Hematopoietic multipotent progenitor cell treated with erythropoietin and hydrocortisone succinate and interleukin-3 and kit ligand, for 6 days (in vitro differentiated cells): ENCODE measurements around the gene ABCB1.
"Not testable (repeated sequence)": the region's sequence is repeated elsewhere in the genome, so short reads cannot be mapped to it uniquely, and the experiment has no call there.

Experiments
- DNase-seq: peaks from one replicate; pipeline ENCODE4 v3.0.0-alpha.2; 2015

The ABCB1 gene

DNA sequence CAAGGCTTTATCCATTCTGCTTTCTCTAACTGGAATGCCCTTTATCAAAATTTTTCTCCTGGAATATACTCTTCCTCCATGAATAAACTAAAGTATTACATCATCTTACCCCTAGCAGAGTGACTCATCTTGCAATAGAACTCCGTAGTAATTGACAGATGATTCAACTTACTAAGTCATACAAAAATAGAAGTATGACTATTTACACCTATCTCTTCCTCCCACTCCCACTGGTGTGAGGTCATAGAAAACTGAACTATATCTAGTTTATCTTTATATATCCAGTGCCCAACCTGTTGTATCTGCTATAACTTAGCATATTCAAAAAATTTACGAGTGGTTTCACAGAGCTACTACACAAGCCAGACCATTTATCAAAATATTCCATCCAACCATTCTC, 26.1 kb downstream of the ABCB1 start:
- DNase-seq: no peak

DNA sequence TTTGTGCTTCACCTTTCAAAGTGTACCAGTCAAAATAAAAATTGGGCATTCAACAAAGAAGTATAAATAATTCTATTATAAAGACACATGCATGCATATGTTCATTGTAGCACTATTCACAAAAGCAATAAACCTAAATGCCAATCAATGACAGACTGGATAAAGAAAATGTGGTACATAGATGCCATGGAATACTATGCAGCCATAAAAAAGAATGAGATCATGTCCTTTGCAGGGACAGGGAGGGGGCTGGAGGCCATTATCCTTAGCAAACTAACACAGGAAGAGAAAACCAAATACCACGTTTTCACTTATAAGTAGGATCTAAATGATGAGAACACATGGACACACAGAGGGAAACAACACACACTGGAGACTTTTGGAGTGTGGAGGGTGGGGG, 28.2 kb downstream of the ABCB1 start:
- DNase-seq: not testable (repeated sequence)

DNA sequence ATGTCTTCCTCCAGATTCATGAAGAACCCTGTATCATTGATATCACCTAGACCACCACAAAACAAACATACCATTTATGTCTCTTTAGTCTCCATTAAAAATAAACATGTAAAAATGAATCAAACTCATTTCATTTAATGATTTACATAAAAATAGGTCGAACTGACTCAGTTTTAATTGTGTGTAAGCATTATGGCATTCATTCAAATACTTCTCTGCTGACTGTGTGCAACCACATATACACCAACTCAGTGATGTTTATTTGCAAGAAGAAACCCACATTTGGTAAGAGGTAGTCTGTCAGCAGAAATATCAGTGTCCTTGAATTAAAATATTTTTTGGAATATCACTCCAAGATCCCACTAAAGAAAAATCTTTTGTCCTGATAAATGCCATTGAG, 30.5 kb downstream of the ABCB1 start:
- no peak for DNase-seq

DNA sequence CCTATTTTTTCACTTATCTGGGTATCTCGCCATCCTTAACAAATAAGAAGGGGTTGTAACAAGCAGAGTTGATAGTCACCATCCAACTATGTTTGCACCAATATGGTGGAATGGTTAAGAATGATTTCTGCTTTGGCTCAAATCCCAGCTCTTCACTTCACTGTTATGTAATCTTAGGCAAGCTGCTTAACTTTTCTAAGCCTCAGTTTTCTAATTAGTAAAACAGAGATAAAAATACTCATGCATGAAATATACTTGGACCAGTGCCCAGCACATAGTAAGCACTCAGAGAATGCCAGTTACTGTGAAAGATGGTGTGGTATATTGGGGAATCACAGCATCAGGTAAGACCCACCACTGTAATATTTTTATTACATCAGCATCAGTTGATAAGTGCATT, 33.6 kb downstream of the ABCB1 start:
- no peak for DNase-seq

DNA sequence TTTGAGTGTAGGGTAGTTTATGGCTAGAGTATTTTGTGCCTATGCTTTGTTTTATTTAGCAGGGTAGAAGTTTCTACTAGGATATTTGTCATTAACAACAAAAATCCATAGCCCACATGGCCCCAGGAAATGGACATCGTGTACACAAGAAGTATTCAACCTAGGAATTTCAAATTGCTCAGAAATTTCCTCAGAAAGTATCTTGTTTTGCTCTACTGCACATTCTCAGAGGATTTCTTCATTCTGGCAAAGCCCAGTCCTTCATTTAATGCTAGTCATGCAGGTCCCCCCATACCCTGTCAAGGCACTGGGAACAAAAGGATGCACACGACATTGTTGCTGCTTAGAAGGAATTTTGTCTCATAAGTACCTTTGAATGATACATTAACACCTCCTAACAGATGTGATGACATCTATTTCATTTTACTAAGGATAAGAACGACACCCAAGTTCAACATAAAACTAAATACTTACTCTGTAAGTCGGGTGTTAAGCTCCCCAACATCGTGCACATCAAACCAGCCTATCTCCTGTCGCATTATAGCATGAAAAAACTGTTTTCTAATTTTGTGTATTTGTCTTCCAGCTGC, 34.3 kb downstream of the ABCB1 start:
- DNase-seq: no peak

DNA sequence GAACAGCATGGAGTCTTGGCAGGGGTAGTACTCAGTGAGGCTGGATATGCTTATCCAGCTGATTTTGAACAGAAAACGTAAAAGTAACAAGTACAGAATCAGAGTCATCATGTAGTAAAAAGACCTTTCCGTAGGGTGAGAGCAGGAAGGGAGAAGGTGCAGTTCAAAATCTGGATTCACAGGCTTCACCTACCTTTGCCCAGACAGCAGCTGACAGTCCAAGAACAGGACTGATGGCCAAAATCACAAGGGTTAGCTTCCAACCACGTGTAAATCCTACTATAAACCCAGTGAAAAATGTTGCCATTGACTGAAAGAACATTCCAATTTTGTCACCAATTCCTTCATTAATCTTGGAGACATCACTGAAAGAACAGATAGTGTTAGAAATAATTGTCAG, 34.8 kb downstream of the ABCB1 start:
- DNase-seq: no peak

DNA sequence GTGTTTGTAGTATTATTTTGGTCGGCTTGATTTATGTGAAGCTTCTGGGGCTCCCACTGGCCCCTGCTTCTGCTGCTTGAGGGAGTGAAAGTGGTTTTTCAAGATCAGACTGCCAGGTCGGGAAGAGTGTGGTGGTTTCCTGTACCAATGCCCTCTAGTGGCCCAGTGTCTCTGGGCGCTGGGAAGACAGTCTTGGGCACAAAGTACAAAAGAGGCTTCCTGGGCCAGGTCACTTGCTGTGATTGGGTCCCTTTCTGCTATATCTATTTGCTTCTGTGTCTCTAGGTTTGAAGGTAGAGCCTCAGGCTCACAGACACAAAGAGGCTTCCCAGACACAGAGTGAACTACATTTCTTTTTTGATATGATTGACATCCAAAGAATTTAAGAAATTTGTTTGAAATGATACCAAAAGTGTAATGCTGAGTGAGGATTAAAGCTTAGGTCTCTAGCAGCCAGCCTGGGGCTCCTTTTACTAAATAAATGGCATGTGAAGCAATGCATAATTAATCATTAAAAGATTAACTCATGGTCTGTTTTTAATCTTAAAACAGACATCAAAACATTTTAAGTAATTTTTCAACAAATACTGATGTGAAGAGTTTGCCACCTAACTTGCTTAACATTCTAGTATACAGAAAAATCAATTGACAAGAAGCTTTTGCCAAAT, 36.3 kb downstream of the ABCB1 start:
- peak; percentile 67 for DNase-seq

DNA sequence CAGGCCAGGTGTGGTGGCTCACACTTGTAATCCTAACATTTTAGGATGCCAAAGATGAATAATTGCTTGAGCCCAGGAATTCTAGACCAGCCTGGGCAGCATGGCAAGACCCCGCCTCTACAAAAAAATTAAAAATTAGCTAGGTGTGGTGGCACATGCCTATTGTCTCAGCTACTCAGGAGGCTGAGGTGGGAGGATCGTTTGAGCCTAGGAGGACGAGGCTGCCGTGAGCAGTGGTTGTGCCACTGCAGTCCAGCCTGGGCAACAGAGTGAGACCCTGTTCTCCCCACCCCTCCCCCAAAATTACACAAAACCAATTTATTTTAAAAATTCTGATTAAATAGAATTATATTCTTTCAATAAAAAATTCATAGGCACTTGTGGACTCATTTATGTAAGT, 39.0 kb downstream of the ABCB1 start:
- DNase-seq: no peak

DNA sequence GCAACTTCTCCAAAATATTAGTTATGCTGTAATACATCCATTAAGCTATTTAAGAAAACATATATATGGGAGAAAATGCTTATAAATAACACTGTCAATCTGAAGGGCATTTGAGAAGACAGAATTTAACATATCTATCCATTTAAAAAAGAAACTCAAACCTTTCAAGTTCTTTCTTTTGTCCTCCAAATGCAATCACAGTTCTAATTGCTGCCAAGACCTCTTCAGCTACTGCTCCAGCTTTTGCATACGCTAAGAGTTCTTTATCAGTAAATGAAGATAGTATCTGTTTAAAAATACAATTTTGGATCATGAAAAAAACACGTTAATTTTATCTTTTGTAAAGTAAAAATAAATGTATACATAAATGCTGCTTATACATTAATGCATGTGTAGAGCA, 39.6 kb downstream of the ABCB1 start:
- no peak for DNase-seq

DNA sequence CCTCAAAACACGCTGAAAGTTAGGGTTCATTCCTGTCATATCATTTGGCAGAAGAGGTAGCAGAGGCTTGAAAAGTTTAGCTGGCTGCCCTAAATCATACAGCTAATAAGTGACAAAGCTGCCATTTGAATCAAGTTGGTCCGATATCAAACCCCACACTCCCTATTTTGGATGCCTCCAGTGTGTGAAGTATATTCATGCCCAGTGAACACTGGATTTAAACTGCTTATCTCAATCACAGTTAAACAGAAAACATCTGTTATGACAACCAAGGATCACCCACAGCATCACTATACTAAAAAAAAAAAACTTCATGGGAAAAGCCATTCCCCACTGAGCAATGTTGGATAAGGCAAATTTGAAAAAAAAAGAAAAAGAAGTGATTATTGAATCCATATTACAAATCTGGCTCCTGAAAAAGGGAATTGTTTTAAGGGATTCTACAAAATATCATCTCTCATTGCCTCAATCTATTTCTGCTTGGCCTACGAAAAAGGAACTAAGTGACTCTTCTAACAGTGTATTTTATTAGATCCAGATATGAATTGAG, 48.3 kb downstream of the ABCB1 start:
- no peak for DNase-seq

DNA sequence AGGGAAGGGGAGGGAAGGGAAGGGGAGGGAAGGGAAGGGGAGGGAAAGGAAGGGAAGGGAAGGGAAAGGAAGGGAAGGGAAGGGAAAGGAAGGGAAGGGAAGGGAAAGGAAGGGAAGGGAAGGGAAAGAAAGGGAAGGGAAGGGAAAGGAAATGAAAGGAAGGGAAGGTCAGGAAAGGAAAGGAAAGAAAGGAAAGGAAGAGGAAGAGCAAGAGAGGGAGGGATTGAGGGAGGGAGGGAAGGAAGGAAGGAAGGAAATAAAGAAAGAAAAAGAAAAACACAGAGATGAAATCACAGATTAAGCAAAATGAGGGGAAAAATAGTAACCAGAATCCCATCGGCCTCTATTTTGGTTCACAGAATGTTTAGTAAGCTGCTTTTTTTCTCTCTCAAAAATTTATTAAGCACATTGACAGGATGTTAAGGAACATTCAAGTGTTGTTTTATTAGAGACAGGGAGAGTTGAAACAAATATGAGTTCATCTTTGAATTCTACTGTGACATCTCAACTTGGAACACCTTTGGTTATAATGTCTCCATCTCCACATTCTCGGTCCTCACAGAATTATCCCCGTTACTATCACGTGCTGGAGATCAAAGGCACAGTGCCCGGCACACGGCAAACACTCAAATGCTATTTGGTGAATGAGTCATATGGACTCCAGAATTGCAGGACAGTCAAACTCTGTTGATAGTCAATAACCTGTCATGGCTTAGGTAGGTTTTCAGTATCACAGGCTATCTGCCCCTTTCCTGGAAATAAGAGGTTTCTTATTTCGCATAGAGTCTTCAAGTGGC, 52.4 kb downstream of the ABCB1 start:
- DNase-seq: no peak

DNA sequence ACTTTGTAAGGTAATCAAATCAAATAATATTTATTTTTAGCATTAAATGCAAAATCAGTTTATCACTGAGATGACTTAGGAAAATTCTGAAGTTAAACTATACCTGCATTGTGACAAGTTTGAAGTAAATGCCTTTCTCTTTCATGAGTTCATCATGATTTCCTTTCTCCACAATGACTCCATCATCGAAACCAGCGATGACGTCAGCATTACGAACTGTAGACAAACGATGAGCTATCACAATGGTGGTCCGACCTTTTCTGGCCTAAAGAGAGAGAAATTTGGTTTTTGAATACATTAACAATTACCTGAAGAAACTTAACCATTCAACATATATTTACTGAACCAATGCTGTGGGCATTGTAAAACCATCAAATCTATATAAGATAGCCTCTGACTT, 54.9 kb downstream of the ABCB1 start:
- DNase-seq: no peak

DNA sequence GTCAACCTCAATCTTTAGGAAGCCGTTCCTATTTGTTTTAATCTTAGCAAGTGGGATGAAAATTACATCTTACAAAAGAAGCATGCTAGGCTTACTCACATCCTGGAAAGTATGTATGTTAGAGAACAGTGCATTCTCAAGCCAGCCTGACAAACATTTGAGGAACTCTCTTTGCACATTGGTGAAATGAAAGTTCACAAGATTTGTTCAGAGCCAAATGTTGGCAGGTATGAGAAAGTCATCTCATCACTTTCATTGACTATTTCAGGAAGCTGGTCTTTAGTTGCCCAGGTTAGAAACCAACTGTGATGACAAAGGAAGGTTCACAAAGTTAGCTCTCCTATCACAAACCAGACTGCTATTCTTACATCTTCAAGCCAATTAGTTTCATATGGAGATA, 57.1 kb downstream of the ABCB1 start:
- DNase-seq: no peak

DNA sequence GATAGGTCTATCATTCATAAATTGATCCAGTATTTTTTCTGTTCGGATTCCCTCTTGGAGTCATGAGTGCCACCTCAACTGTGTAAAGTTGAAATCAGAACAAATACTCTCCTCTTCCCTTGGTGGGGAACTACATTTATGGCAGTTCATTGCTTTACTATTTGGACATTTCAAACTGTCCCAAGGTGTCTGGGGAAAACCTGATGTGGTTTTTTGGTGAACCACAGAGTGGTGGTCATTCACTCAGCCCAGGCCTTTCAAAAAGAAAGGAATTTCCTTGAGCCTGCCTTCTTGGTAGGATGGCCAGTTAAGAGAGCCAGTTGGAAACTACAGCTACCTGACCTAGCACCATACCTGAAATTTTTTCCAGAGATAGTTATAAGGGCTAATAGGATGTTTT, 59.0 kb downstream of the ABCB1 start:
- DNase-seq: no peak

DNA sequence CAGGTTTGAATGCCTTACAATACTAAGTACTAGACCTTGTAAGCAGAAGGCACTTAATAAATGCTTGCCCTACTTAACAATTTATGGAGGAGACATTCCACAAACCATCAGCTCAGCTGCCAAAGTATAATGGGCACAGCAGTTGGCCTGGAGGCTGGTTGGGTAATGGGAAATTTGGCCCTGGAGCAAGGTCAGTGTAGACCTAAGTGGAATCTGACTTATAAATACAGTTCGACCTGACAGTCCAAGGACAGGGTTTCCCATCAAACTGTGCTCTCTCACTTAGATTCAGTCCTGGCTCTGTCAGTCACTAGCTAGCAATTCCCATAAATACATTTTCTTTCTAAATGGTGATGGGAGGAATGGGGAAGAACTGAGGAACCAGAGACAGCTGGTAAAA, 62.6 kb downstream of the ABCB1 start:
- DNase-seq: no peak

DNA sequence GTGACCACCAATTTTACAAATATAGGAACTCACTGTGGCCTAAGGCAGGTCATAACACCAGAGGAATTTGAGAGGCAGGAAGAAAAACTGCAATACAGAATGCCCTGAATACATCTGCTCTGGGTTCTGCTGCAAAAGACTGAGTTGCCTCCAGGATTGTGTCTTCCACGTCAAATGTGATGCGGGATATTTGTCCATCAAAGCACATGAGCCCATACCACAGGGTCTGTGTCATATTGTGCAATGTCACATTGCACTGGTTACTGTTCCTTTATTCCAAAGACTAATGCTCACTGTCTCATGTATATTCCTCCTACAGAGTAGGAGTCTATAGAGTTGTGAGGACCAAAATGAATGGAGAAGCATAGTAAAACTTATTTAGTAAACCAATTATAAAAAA, 66.6 kb downstream of the ABCB1 start:
- DNase-seq: no peak

DNA sequence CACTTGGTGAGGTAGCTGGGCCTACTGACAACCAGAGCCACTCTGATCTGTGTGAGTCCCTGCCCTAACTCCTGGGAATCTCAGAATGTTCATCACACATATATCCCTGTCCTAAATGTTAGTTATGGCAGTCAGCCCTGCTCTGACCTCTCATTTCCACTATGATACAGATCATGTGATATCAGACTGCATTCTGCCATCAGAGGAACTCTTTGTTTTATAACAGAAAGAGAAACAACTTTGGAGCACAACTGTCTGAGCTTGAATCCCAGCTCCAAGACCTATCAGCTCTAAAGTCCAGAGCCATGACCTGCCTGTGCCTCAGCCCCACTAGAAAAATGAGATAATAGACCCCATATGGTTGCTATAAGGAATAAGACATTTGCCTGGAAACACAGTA, 70.6 kb downstream of the ABCB1 start:
- no peak for DNase-seq

DNA sequence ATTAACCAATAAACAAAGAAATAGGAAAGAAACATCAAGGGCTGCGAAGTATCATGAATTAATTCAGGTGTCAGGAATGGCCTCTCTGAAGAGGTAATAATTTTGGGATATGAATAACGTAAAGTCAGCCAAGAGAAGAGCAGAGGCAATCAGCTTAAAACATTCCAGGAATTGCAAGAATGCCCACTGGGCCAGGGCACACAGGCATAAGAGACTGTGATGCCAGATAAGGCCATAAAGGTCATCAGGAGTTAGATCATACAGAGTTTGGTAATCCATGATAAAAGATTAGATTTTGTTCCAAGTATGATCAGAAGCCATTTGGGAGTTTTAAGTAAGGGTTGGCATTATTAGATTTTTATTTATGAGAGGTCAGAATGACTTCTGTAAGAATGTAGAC, 72.0 kb downstream of the ABCB1 start:
- DNase-seq: no peak

DNA sequence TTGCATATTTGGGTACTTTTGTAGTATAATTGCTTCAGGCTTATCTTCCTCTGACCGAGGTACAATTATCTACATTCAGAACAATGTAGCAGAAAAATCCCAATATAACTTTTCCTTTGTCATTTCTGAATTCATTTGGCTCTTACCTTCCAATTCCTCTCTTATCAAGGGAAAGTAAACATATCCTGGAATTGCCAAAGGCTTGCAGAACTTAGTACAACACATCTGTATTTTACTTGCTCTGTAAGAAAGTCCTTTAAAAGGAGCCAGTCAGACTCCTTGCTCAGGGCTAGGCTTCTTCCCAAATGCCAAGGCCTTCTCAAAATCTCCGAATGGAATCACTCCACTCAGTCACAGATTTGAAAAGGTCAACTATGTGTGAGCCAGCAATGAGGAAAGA, 81.9 kb downstream of the ABCB1 start:
- DNase-seq: no peak

DNA sequence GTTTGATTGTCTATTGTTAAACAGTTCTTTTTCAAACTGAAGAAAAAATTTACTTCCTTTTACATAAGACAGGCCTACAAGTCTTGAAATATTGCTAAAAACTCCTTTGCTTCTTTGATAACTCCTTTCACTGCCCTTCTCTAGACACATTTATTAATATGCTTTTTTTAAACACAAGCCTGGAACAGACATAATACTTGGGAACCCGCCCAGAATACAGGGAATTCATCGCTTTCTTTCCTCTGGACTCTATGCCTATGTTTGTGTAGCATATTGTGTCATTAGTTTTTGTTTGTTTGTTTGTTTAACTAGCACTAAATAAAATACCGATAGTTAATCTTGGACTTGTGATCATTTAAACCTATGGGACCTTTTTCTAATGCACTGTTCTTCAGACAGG, 82.8 kb downstream of the ABCB1 start:
- no peak for DNase-seq

DNA sequence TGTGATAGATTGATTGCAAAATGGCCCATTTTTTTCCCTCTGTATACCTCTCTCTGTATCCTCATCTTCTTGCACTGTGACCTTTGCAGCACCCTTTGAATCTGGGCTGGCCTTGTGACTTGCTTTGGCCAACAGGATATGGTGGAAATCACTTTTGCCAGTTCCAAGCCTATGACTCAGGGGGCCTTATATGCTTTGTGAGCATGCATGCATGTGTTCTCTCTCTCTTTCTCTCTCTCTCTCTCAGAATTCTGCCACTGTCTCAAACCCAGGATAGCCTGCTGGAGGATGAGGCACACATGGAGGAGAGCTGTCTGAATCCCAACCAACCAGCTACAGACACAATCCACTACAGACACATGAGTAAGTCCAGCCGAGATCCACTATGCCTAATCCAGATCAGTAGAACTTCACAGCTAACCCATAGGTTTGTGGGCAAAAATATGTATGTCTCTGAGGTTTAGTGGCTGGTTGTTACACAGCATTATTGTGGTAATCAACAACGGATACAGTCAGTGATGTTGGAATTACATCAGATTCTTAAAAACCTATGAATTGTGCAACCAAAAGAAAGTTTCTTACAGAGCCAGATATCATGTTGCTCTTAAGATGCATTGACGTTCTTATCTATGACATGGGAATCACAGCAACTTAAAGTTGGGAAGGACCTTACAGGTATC, 83.4 kb downstream of the ABCB1 start:
- DNase-seq: peak; percentile 46

DNA sequence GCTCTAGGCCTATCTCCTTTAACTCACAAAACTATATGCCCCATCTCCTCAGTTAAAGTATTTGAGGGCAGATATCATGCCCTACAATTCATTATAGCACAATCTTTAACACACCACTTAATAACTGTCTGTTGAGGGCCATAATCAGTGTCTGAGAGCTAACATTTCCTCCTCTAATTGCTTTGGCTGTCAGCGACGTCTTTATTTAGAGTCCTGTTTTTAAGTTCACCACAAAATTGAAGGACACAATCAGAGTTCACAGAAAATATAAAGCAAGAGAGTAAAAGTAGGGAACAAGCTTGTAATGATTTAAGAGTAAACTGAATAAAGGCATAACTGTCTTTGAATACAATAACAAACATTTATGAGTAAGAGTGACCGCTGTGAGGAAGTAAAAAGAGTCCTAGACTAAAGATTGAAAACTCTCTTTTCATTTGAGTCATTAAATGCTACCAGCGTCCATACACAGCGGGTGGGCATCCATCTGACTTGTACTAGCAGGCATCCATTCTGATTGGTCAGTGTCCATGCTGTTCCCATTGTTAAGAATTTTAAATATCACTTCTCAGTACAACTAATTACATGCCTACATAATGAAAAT, 86.8 kb downstream of the ABCB1 start:
- DNase-seq: no peak

DNA sequence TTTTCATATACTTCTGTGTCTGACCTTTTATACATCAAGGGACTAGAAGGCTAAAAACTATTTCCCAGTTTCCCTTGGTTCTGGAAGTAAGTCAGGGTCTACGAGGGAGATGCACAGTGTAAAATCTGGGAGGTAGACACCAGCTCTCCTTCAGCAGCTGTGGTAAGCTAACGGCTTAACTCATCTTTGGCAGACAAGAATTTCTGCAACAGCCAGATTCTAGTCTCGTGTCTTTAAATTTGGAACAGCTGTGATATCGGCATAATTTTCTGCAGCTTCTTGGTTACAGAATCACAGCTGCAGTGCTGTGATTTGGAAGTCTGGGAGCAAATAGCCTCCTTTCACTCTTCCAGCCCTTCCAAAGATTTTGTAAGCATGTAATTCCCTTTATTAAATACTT, 87.8 kb downstream of the ABCB1 start:
- DNase-seq: no peak
